MG63 (cell line): ENCODE results near the gene COL26A1. TPM values are rescaled to one million over a fixed set of nuclear protein-coding genes. Genes with fewer than 3 reads are reported as not detected.
"Not testable (repeated sequence)": the region's sequence is repeated elsewhere in the genome, so short reads cannot be mapped to it uniquely, and the experiment has no call there.

Experiments used
- DNase-seq: peaks from one replicate; pipeline ENCODE4 v3.0.0-alpha.2; 2020
- H3K27me3 ChIP-seq: fragments of 250-450 bp; sonication (Bioruptor Pico); 2 replicates; pipeline ENCODE4 v1.5.1; 2020; ENCODE audit warnings: mild to moderate bottlenecking, moderate library complexity
- H3K36me3 ChIP-seq: fragments of 250-450 bp; sonication (Bioruptor Pico); 2 replicates; pipeline ENCODE4 v1.5.1; 2020; ENCODE audit warnings: mild to moderate bottlenecking, moderate library complexity
- H3K4me3 ChIP-seq: fragments of 250-450 bp; sonication (Bioruptor Pico); 2 replicates; pipeline ENCODE4 v1.5.1; 2020; ENCODE audit warnings: mild to moderate bottlenecking, moderate library complexity
- H3K9me3 ChIP-seq: fragments of 250-450 bp; sonication (Bioruptor Pico); 2 replicates; pipeline ENCODE4 v1.5.1; 2020; ENCODE audit warnings: mild to moderate bottlenecking, moderate library complexity
- total RNA-seq: library from RNA; depleted of rRNA; stranded (reverse); fragments of >200 nt; shearing (Covaris generic); gene quantifications from 2 replicates; pipeline ENCODE4 v1.2.3, GENCODE V29; 2014; ENCODE audit warnings: low replicate concordance

Gene COL26A1
- total RNA-seq, 1 experiment from 2014 or later = not detected

DNA sequence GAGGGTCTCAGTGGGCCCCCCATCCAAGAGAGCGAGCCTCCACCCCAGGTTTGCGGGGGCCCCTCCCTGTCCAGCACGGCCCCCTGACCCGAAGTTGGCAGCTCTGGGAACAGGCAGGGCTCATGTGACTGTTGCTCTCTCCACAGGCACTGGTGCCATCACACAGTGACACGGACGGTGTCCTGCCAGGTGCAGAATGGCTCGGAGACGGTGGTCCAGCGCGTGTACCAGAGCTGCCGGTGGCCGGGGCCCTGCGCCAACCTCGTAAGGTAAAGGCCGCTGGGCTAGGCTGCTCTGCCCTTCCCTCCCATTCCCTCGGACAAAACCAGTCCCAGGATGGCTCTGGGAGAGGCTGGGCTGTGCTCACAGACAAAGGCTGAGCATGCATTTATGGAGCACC is 57.2 kb downstream of the COL26A1 start:
- no peaks in the 10 kb centered on the region for H3K36me3 ChIP-seq
- H3K9me3 ChIP-seq = no peaks in the 10 kb centered on the region
- no peak overlapping the region for H3K4me3 ChIP-seq
- 0 out of 2 replicates have a peak, but pooled peaks cover 2% of the 10 kb centered on the region for H3K27me3 ChIP-seq
- no peak for DNase-seq

DNA sequence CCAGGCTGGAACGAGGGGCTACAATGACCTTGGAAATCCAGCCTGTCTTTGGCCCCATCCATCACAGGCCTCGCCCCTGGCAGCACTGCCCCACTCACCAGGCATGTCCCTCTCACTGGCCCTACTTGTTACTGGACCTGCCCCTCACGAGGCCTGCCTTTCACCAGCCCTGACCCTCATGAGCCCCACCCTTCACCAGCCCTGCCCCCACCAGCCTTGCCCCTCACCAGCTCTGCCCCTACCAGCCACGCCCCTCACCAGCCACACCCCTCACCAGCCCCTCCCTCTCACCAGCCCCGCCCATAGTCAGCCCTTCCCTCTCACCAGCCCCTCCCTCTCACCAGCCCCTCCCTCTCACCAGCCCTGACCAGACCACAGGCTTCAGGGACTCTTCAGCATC is 57.8 kb downstream of the COL26A1 start:
- no peak for DNase-seq
- Histone ChIP-seq H3K9me3 (no peaks in the 10 kb centered on the region), H3K36me3 (no peaks in the 10 kb centered on the region), H3K27me3 (0 out of 2 replicates have a peak, but pooled peaks cover 2% of the 10 kb centered on the region), H3K4me3 (no peak overlapping the region)

DNA sequence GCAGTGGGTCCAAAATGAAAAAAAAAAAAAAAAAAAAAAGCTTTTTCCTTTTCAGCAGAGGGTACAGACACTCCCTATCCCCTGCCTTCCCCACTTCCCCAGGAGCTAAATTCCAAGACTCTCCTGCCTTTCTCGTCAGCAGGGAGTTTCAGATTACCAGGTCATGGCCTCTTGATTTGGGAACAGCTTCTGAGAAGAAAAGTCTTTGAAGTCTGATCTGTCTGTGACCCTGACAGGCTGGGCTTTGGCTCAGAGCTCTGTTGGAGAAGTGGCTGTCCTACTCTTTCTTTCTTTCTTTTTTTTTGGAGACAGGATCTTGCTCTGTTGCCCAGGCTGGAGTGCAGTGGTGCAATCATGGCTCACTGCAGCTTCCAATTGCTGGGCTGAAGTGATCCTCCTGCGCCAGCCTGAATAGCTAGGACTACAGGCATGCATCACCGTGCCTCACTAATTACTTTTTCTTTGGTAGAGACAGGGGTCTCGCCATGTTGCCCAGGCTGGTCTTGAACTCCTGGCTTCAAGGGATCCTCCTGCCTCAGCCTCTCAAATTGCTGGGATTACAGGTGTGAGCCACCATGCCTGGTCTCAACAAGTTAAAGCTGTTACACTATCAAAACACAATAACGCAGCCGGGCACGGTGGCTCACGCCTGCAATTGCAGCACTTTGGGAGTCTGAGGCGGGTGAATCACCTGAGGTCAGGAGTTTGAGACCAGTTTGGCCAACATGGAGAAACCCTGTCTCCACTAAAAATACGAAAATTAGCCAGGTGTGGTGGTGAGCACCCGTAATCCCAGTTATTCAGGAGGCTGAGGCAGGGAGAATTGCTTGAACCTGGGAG is 59.9 kb downstream of the COL26A1 start:
- DNase-seq = no peak
- Histone ChIP-seq H3K9me3 (no peaks in the 10 kb centered on the region), H3K36me3 (no peaks in the 10 kb centered on the region), H3K4me3 (no peak overlapping the region), H3K27me3 (0 out of 2 replicates have a peak, but pooled peaks cover 2% of the 10 kb centered on the region)

DNA sequence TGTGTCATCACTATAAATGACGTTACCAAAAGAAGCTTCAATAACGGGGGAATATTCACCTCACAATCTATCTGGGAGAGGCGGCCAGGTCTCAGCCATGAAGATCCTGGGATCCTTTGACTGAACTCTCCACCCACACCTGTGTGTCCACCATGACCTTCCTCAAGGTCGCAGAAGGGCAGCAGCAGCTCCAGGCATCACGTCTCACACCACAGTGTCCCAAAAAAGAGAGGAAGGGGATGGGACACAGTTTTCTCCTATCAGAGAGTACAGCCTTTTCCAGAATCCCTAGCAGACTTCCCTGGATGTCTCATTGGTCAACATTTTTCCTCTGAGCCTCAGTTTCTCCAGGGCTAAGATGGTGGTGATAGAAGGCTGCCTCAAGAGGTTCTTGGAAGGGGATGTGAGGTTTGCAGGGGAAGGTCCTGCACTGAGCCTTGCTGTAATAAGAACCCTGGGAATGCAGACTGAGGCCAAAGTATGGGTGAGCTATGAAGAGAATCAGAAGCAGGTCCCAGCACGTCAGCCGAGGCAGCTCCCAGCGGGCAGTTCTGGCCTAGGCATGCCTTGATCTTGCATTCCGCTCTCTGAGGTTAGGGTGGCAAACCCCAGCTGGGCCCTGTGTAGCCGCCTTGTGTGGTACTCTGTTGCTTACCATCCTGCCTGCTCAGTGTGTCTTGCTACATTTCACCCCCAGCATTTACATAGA is 63.8 kb downstream of the COL26A1 start:
- DNase-seq = no peak
- Histone ChIP-seq H3K9me3 (no peaks in the 10 kb centered on the region), H3K4me3 (no peak overlapping the region), H3K36me3 (no peaks in the 10 kb centered on the region), H3K27me3 (peaks cover 2% of the 10 kb centered on the region; the same call in 1 of the 2 replicates)

DNA sequence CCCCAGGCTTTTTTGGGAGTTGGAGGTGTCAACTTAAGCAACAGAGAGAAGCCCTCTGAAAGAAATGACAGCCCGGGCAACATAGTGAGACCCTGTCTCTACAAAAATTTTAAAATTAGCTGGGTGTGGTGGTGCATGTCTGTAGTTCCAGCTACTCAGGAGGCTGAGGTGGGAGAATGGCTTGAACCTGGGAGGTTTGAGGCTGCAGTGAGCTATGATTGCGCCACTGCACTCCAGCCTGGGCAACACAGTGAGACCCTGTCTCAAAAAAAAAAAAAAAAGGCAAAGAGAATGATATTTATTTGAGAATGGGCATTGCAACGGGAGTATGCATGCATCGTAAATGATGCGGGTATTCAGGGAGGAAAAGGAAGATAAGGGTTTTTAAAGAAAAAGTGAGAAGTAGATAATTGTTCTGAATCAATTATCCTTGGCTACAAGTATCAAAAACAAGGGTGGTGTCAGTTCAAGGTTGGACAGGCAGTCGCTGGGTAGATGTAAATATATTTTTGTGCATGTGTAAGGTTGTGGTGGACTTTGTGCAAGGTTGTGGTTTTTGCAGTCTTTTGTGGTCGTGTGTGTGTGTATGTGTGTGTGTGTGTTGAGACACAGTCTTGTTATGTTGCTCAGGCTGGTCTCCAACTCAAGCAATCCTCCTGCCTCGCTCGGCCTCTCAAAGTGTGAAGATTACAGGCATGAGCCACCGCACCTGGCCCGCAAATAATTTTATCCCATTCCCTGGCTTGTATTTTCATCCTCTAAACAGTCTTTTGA is 65.6 kb downstream of the COL26A1 start:
- no peak for DNase-seq
- no peaks in the 10 kb centered on the region for H3K36me3 ChIP-seq
- H3K4me3 ChIP-seq = no peak overlapping the region
- H3K27me3 ChIP-seq = no peaks in the 10 kb centered on the region; the same call in 1 of the 2 replicates
- no peaks in the 10 kb centered on the region for H3K9me3 ChIP-seq

DNA sequence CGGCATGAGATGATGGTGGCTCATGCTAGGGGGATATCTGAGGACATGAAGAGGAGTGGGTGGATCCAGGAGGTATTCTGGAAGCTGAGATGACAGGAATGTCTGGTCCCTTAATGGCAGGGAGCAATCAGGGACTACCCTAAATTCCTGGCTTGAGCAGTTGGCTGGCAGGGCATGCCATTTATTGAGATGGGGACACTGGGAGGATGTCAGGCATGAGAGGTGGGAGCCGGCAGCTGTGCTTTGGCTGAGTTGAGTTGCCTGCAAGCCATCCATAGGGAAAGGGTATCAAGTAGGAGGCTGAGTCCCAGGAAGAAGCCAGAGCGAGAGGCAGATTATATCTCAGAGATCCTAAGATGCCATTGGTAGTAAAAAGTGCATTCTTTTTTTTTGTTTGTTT is 69.6 kb downstream of the COL26A1 start:
- H3K4me3 ChIP-seq = no peak overlapping the region
- DNase-seq = no peak
- H3K27me3 ChIP-seq = no peaks in the 10 kb centered on the region; the same call in 1 of the 2 replicates
- H3K36me3 ChIP-seq = no peaks in the 10 kb centered on the region
- no peaks in the 10 kb centered on the region for H3K9me3 ChIP-seq

DNA sequence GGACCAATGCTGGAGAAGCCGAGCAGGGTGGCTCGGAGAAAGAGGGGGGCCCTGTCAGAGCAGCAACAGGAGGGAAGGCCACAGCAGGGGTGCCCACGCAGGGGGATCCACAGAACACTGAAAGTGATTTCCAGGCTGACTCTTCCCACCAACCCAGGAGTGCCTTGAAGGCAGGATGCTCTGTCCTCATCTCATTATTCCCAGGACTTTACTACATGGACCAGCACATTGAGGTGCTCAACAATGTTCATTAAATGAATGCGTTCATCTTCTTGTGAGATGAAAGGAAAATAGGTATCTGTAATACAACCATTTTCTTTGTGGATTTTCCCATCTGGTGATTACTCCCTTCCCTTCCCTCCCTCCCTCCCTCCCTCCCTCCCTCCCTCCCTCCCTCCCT is 71.0 kb downstream of the COL26A1 start:
- Histone ChIP-seq H3K27me3 (no peaks in the 10 kb centered on the region; the same call in 1 of the 2 replicates), H3K9me3 (no peaks in the 10 kb centered on the region), H3K4me3 (no peak overlapping the region), H3K36me3 (no peaks in the 10 kb centered on the region)
- no peak for DNase-seq

DNA sequence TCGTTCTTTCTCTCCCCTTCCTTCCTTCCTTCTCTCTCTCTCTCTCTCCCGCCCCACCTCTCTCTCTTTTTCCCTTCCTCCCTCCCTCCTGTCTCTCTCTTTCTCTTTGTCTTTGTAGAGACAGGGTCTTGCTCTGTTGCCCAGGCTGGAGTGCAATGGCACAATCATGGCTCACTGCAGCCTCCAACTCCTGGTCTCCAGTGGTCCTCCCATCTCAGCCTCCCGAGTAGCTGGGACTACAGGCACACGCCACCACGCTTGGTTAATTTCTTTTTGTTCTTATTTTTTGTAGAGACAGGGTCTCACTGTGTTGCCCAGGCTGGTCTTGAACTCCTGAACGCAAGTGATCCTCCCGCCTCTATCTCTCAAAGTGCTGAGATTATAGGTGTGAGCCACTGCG is 71.5 kb downstream of the COL26A1 start:
- not testable (repeated sequence) for H3K36me3 ChIP-seq, DNase-seq, H3K4me3 ChIP-seq, H3K27me3 ChIP-seq, H3K9me3 ChIP-seq

DNA sequence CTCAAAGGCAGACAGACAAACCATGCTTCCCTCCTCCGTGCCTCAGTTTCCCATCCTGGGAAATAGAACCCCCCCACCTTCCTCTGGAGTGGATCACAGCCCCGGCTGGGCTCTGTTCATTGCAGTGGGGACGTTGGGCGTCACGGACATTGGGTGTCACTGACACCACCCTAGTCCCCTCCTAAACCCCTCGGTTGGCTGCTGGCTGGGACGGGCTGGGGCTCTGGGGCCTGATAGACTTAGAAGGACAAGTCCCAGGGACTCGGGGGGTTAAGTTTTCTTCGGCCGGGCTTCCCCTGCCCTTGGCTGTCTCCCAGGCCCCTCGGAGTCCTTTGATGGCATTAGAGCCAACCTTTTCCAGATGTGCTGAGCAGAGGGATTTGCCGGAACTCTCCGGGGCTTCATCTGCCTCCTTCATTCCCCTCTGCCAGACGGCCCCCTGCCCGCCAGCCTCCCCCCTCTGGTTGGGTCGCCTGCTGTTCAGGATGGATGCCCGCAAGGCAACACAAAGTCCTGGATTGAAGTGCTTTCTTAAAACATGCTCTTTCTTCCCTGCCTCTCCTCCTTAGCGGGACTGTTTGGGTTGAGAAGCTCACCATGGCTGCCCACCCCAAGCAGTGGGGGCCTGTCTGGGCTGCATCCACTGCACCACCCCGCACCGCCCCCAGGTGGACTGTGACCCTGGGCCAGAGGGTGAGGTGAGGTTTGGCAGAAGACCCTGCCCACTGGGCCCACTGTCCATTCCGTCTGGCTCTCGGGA is 73.0 kb downstream of the COL26A1 start:
- Histone ChIP-seq H3K36me3 (no peaks in the 10 kb centered on the region), H3K27me3 (no peaks in the 10 kb centered on the region; the same call in 1 of the 2 replicates), H3K4me3 (no peak overlapping the region), H3K9me3 (no peaks in the 10 kb centered on the region)
- DNase-seq = no peak

DNA sequence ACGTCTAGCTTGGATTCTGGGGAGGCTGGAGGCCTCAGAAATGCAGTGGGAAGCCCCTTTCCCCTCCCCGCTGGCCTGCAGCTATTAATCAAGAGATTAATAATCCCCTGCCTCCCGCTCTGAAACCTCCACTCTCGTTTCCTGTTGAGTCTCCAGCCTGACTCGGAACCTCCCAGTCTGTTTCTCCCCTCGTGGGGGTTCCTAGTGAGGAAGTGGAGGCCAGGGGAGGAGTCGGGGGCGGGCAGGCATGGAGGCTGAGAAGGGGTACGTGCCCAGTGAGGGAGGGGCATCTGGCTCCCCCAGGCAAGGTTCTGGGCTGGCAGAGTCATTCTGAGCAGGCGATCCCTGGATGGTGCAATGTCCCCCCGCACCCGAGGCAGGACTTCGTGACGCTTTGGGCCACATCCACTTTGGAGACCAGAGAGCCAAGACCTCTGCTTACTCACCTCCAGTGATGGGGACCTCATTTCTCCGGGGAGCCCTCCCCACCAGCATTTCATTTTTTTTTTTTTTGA is 73.6 kb downstream of the COL26A1 start:
- Histone ChIP-seq H3K9me3 (no peaks in the 10 kb centered on the region), H3K4me3 (no peak overlapping the region), H3K36me3 (no peaks in the 10 kb centered on the region), H3K27me3 (no peaks in the 10 kb centered on the region; the same call in 1 of the 2 replicates)
- no peak for DNase-seq

DNA sequence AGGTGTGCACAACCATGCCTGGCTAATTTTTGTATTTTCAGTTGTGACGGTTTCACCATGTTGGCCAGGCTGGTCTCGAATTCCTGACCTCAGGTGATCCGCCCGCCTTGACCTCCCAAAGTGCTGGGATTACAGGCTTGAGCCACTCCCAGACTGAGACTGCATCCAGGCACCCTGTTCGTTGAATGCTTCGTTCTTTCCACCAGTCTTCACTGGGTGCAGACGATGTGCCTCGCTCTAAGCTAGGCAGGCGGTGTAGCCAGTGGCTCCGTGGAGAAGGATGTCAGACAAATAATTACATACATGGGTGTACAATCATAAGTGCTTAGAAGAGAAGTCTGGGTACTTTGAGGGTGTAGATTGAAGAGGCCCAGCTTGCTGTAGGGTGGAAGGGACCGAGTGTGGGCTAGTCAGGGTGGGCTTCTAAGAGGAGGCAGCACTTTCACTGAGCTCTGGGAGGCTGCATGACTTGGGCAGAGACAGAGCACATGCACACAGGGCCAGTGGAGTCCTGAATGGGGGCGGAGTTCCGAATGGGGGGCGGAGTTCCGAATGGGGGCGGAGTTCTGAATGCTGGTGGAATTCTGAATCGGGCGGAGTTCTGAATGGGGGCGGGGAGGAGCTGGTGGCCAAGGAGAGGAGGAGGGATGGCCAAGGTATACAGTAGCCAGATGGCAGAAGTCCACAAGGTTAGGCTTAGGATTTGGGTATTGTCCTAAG is 74.3 kb downstream of the COL26A1 start:
- Histone ChIP-seq H3K9me3 (no peaks in the 10 kb centered on the region), H3K36me3 (no peaks in the 10 kb centered on the region), H3K27me3 (no peaks in the 10 kb centered on the region; the same call in 1 of the 2 replicates), H3K4me3 (no peak overlapping the region)
- DNase-seq = peak; percentile 11

DNA sequence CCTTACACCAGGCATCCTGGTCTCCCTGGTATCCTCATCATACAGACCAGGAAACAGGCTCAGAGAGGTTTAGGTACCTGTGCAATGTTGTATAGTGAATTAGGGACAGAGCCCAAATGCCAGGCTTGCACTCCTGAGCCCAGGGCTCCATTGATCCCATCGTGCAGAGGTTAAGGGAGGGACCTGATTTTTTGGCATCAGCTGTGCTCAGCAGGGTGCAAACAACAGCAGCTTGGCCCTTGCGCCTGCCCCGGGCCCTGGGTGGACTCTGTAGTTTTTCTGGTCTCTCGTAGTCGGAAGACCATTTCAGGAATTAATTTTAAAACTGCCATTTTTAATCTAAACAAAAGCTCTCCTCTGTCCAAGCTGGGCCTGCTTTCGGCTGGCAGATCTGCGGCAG is 79.2 kb downstream of the COL26A1 start:
- no peaks in the 10 kb centered on the region for H3K27me3 ChIP-seq
- no peaks in the 10 kb centered on the region for H3K9me3 ChIP-seq
- H3K4me3 ChIP-seq = no peak overlapping the region
- no peak for DNase-seq
- H3K36me3 ChIP-seq = no peaks in the 10 kb centered on the region

DNA sequence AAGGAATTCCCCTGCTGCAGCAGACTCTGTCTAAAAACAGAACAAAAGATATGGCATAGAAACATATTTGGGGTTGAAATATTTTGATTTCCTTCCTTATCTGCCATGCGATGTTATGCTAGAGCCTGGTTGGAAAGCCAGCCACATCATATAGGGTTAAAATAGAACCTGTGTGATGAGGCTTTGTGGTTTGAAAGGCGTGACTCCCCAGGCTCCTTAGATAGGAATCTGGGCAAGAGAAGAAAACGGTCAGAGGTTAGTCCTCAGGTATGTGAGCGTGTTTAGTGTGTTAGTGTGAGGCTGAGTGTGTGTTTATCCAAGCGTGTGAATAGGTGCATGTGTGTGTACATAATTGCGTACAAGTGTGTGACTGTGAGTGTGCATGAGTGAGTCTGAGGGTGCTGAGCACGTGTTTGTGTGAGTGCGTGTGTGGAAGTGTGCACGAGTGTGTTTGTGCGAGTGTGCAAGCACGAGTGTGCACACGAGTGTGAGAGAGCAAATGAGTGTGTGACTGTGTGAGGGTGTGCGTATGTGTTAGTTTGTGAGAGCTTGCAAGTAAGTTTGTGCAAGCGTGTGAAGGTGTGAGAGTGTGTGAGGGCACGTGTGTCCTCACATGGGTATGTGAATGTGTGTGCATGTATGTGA is 79.9 kb downstream of the COL26A1 start:
- no peak overlapping the region for H3K4me3 ChIP-seq
- H3K9me3 ChIP-seq = no peaks in the 10 kb centered on the region
- H3K27me3 ChIP-seq = no peaks in the 10 kb centered on the region
- no peaks in the 10 kb centered on the region for H3K36me3 ChIP-seq
- DNase-seq = no peak

DNA sequence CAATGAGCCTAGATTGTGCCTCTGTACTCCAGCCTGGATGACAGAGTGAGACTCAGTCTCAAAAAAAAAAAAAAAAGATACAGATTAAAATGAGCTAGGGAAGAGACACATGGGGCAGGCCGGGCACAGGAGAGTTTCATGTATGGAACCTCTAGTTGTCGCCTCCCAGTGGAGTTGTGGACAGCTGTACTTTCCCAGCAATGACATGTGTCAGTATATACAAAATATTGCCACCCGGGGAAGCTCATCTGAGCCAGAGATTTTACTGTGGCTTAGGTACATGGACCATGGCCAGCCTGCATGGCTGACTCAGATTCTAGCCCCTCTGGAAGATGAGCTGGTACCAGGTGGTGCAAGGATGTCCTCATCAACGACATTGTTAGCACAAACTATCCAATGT is 87.4 kb downstream of the COL26A1 start:
- no peak for DNase-seq
- no peak overlapping the region for H3K4me3 ChIP-seq
- H3K36me3 ChIP-seq = no peaks in the 10 kb centered on the region
- no peaks in the 10 kb centered on the region for H3K9me3 ChIP-seq
- no peaks in the 10 kb centered on the region for H3K27me3 ChIP-seq

DNA sequence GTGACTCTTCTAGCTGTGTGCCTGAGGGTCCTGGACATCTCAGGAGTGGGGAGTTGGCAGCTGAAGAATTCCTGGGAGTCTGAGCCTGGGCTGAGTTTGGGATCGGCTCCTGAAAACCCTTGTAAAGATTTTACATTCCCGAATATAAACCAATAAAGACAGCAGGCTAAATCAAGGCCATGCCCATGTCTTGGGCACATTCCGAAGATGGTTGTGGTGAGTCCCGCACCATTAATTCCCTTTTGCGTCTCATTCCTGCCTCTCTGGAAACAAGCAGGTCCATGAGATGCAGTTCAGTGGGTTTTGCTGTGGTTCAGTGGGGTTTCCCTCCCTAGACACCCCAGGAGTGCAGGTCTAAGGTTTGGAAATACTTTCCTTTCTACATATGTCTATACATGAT is 90.9 kb downstream of the COL26A1 start:
- no peaks in the 10 kb centered on the region for H3K36me3 ChIP-seq
- no peak for DNase-seq
- no peaks in the 10 kb centered on the region for H3K27me3 ChIP-seq

More for the DNA sequence above, 90.9 kb downstream of the COL26A1 start:
- H3K4me3 ChIP-seq = no peak overlapping the region
- H3K9me3 ChIP-seq = no peaks in the 10 kb centered on the region
